C4-2B (cell line): ENCODE data around the gene CSPG4.

Source experiments
- H3K27ac ChIP-seq: fragments of 450-650 bp; 2 replicates; pipeline ENCODE4 v1.5.1; 2017
- ZFX ChIP-seq: fragments of 450-650 bp; IDR thresholded peaks from 2 replicates; pipeline ENCODE4 v1.6.1; 2017
- TF ChIP-seq, protein P1 (sequence below): fragments of 450-650 bp; conservative IDR thresholded peaks from 2 replicates; pipeline ENCODE4 v1.5.1; 2017; ENCODE audit warnings: mild to moderate bottlenecking

Gene CSPG4

GRCh38 chr15:75625542-75626347 is 86.9 kb downstream of the CSPG4 start, which contains the start of gene SNUPN:
SNUPN (minus strand) TSS chr15:75625725; CDS start chr15:75621051, 4,674 bp downstream.
- TF ChIP-seq ZFX, result peak; percentile 60
- TF ChIP-seq, protein P1, sequence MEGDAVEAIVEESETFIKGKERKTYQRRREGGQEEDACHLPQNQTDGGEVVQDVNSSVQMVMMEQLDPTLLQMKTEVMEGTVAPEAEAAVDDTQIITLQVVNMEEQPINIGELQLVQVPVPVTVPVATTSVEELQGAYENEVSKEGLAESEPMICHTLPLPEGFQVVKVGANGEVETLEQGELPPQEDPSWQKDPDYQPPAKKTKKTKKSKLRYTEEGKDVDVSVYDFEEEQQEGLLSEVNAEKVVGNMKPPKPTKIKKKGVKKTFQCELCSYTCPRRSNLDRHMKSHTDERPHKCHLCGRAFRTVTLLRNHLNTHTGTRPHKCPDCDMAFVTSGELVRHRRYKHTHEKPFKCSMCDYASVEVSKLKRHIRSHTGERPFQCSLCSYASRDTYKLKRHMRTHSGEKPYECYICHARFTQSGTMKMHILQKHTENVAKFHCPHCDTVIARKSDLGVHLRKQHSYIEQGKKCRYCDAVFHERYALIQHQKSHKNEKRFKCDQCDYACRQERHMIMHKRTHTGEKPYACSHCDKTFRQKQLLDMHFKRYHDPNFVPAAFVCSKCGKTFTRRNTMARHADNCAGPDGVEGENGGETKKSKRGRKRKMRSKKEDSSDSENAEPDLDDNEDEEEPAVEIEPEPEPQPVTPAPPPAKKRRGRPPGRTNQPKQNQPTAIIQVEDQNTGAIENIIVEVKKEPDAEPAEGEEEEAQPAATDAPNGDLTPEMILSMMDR, result no peak

More at GRCh38 chr15:75625542-75626347, 86.9 kb downstream of the CSPG4 start, which contains the start of gene SNUPN:
- peak within 1 kb of the TSS; percentile 90 for H3K27ac ChIP-seq
